Activated B cell treated with CpG ODN at 0.5 μM for 24 hours (primary cell): ENCODE data around the gene ABCC9. TPM values are rescaled to one million over a fixed set of nuclear protein-coding genes. Genes with fewer than 3 reads are reported as not detected.
"Not testable (repeated sequence)": the region's sequence is repeated elsewhere in the genome, so short reads cannot be mapped to it uniquely, and the experiment has no call there.

Source experiments
- ATAC-seq: fragments of 200-7000 bp; cut with Tn5 transposase; one replicate; pipeline ENCODE4 v1.10.0; 2021; ENCODE audit warnings: low read depth, mild to moderate bottlenecking, moderate library complexity
- CTCF ChIA-PET: fragments of 350-600 bp; sonication (Branson Sonifier 250); formaldehyde crosslinking; loops from one replicate; lab custom pipeline; 2021; ENCODE audit warnings: antibody characterized with exemption; lab: Charles Lee
- POLR2A ChIA-PET: fragments of 350-600 bp; sonication (Branson Sonifier 250); formaldehyde crosslinking; loops from one replicate; lab custom pipeline; 2021; ENCODE audit warnings: antibody characterized with exemption; lab: Charles Lee
- DNase-seq: peaks from one replicate; pipeline ENCODE4 v3.0.0; 2022
- H3K27ac Mint-ChIP-seq: one replicate; pipeline ENCODE4 v1.8.0; 2020; ENCODE audit warnings: mixed read lengths
- H3K27me3 Mint-ChIP-seq: one replicate; pipeline ENCODE4 v1.8.0; 2021; ENCODE audit warnings: mixed read lengths
- H3K36me3 Mint-ChIP-seq: one replicate; pipeline ENCODE4 v1.8.0; 2021; ENCODE audit warnings: low read depth, mixed read lengths
- H3K4me1 Mint-ChIP-seq: one replicate; pipeline ENCODE4 v1.8.0; 2021; ENCODE audit warnings: mixed read lengths
- H3K4me3 Mint-ChIP-seq: one replicate; pipeline ENCODE4 v1.8.0; 2020; ENCODE audit warnings: mild to moderate bottlenecking, mixed read lengths
- H3K9me3 Mint-ChIP-seq: one replicate; pipeline ENCODE4 v1.8.0; 2020; ENCODE audit warnings: mixed read lengths
- intact Hi-C: fragments of 100-400 bp; cut with micrococcal nuclease; formaldehyde crosslinking; loops from one replicate; pipeline ENCODE4 v1.15.1; 2024
- total RNA-seq: library from RNA; stranded (reverse); gene quantifications from 2 replicates; pipeline ENCODE4 v1.2.3, GENCODE V29; 2022
- TF ChIP-seq, protein P1 (sequence below): fragments of 200-600 bp; IDR thresholded peaks from one replicate; pipeline ENCODE4 v1.8.0; 2022; ENCODE audit warnings: antibody characterized with exemption, mild to moderate bottlenecking

ABCC9 gene
- total RNA-seq, 1 donor from 2014 or later, result not detected

- intact Hi-C loops, result no loop called here
- Mint-ChIP-seq H3K27ac (no peak overlapping the region), H3K27me3 (no peaks in the 10 kb centered on the region), H3K9me3 (peaks cover 5% of the 10 kb centered on the region), H3K4me1 (no peaks in the 10 kb centered on the region), H3K36me3 (no peaks in the 10 kb centered on the region), H3K4me3 (no peak overlapping the region)
- ChIA-PET POLR2A (no interaction called here), CTCF (no interaction called here)
- TF ChIP-seq, protein P1, sequence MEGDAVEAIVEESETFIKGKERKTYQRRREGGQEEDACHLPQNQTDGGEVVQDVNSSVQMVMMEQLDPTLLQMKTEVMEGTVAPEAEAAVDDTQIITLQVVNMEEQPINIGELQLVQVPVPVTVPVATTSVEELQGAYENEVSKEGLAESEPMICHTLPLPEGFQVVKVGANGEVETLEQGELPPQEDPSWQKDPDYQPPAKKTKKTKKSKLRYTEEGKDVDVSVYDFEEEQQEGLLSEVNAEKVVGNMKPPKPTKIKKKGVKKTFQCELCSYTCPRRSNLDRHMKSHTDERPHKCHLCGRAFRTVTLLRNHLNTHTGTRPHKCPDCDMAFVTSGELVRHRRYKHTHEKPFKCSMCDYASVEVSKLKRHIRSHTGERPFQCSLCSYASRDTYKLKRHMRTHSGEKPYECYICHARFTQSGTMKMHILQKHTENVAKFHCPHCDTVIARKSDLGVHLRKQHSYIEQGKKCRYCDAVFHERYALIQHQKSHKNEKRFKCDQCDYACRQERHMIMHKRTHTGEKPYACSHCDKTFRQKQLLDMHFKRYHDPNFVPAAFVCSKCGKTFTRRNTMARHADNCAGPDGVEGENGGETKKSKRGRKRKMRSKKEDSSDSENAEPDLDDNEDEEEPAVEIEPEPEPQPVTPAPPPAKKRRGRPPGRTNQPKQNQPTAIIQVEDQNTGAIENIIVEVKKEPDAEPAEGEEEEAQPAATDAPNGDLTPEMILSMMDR, result no peak
- DNase-seq (no peak), ATAC-seq (no peak)
These were observed 128.1 kb downstream of the ABCC9 start for GRCh38 chr12:21813125-21813524.

DNA sequence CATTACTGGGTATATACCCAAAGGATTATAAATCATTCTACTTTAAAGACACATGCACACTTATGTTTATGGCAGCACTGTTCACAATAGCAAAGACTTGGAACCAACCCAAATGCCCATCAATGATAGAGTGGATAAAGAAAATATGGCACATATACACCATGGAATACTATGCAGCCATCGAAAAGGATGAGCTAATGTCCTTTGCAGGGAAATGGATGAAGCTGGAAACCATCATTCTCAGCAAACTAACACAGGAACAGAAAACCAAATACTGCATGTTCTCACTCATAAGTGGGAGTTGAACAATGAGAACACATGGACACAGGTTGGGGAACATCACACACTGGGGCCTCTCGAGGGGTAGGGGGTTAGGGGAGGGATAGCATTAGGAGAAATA is 128.9 kb downstream of the ABCC9 start:
- H3K4me1 Mint-ChIP-seq, H3K9me3 Mint-ChIP-seq, H3K27me3 Mint-ChIP-seq, intact Hi-C loops, H3K36me3 Mint-ChIP-seq, CTCF ChIA-PET, POLR2A ChIA-PET, H3K27ac Mint-ChIP-seq, DNase-seq, ATAC-seq, H3K4me3 Mint-ChIP-seq: not testable (repeated sequence)

DNA sequence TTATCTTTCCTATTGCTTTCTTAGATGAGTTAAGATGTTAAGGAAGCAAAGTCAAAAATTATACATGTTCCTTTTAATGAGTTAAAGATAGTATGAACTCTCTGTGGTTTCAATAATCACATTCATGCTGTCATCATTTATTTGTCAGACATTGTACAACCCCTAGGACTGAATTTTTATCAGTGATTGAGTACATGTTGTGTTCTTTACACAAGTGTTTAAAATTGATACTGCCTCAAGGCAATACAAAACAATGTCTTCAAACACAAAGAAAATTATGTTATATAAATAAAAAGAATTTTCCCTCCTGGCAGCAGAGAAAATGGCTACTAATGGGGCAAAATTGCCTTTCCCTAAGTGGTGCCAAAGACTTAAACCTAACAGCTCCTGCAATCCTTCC is 132.1 kb downstream of the ABCC9 start:
- H3K4me1 Mint-ChIP-seq, result no peaks in the 10 kb centered on the region
- no peaks in the 10 kb centered on the region for H3K27me3 Mint-ChIP-seq
- ChIA-PET CTCF (no interaction called here), POLR2A (no interaction called here)
- peaks cover 5% of the 10 kb centered on the region for H3K9me3 Mint-ChIP-seq
- no peak overlapping the region for H3K27ac Mint-ChIP-seq
- ATAC-seq (no peak), DNase-seq (no peak)
- TF ChIP-seq, protein P1, result no peak
- H3K36me3 Mint-ChIP-seq, result no peaks in the 10 kb centered on the region
- intact Hi-C loops, result no loop called here
- no peak overlapping the region for H3K4me3 Mint-ChIP-seq

- no peaks in the 10 kb centered on the region for H3K36me3 Mint-ChIP-seq
These were observed 135.0 kb downstream of the ABCC9 start for GRCh38 chr12:21806255-21806654.

GRCh38 chr12:21801522-21802288 is 139.5 kb downstream of the ABCC9 start:
- H3K27me3 Mint-ChIP-seq, result no peaks in the 10 kb centered on the region
- H3K4me1 Mint-ChIP-seq, result no peaks in the 10 kb centered on the region
- no peaks in the 10 kb centered on the region for H3K36me3 Mint-ChIP-seq
- H3K9me3 Mint-ChIP-seq, result no peaks in the 10 kb centered on the region
- POLR2A ChIA-PET, result no interaction called here
- TF ChIP-seq, protein P1, result no peak
- CTCF ChIA-PET, result no interaction called here
- H3K27ac Mint-ChIP-seq, result no peak overlapping the region
- DNase-seq (no peak), ATAC-seq (no peak)
- intact Hi-C loops, result no loop called here
- no peak overlapping the region for H3K4me3 Mint-ChIP-seq

More at GRCh38 chr12:21806255-21806654, 135.0 kb downstream of the ABCC9 start:
- H3K9me3 Mint-ChIP-seq, result peaks cover 5% of the 10 kb centered on the region
- intact Hi-C loops, result no loop called here
- H3K27me3 Mint-ChIP-seq, result no peaks in the 10 kb centered on the region
- no peak for DNase-seq
- ChIA-PET POLR2A (no interaction called here), CTCF (no interaction called here)
- H3K4me1 Mint-ChIP-seq, result no peaks in the 10 kb centered on the region
- TF ChIP-seq, protein P1, result no peak
- ATAC-seq, result no peak
- H3K4me3 Mint-ChIP-seq, result no peak overlapping the region
- no peak overlapping the region for H3K27ac Mint-ChIP-seq
